Endothelial cell of umbilical vein (primary cell): ENCODE measurements around the gene SLC38A8.

Experiments
- CTCF ChIP-seq, 2 donors: IDR thresholded peaks; 1 replicate in 1 of 2; 2 replicates in 1 of 2; pipeline ENCODE4 v1.5.1; 2011; ENCODE audit warnings: low read length in 2 of 2, mild to moderate bottlenecking in 2 of 2, moderate library complexity in 2 of 2, control low read depth in 1 of 2, inconsistent platforms in 1 of 2, low read depth in 1 of 2; ENCODE audit not compliant: insufficient read depth in 1 of 2; ENCODE audit errors: extremely low read depth in 1 of 2
- EZH2 ChIP-seq: IDR thresholded peaks from 2 replicates; pipeline ENCODE4 v1.6.1; 2012; ENCODE audit warnings: borderline replicate concordance, low read depth, mild to moderate bottlenecking, moderate library complexity, low read length, inconsistent platforms; ENCODE audit not compliant: severe bottlenecking
- MAX ChIP-seq: IDR thresholded peaks from 2 replicates; pipeline ENCODE4 v1.6.1; 2011; ENCODE audit not compliant: insufficient read depth, insufficient read length
- POLR2A ChIP-seq: IDR thresholded peaks from 2 replicates; pipeline ENCODE4 v1.6.1; 2012; ENCODE audit warnings: low read depth, mild to moderate bottlenecking, control low read depth, low read length

- no peak for TF ChIP-seq EZH2
- no peak for TF ChIP-seq CTCF (IDR thresholded peaks at IDR 0.05; ENCODE audit: extremely low read depth in 1 of 2, insufficient read depth in 1 of 2, low read depth in 1 of 2, low read length in 2 of 2)
- TF ChIP-seq POLR2A, result no peak
- TF ChIP-seq MAX, result no peak
Observed at GRCh38 chr16:83981799-83982198, 60.8 kb downstream of the SLC38A8 start.
